Amniotic stem cell (primary cell): ENCODE measurements around the gene TCL1A.
"Not testable (repeated sequence)": the region's sequence is repeated elsewhere in the genome, so short reads cannot be mapped to it uniquely, and the experiment has no call there.

Experiments
- DNase-seq: peaks from one replicate; lab custom pipeline; 2025; lab: John Stamatoyannopoulos, UW

Gene TCL1A

GRCh38 chr14:95713596-95714371, at the start of gene TCL1A:
Gene TCL1A, minus strand, starts transcription at chr14:95714125. Its CDS starts 59 bp downstream, at chr14:95714066.
- no peak for DNase-seq

GRCh38 chr14:95763032-95763431, 49.1 kb upstream of the TCL1A start:
- DNase-seq = not testable (repeated sequence)

GRCh38 chr14:95761436-95761835, 47.5 kb upstream of the TCL1A start:
- no peak for DNase-seq

- no peak for DNase-seq
These were observed 46.7 kb upstream of the TCL1A start for GRCh38 chr14:95760596-95760995.

- no peak for DNase-seq
These were observed 46.0 kb upstream of the TCL1A start for GRCh38 chr14:95759941-95760340.

- no peak for DNase-seq
These were observed 44.4 kb upstream of the TCL1A start for GRCh38 chr14:95758331-95758730.

GRCh38 chr14:95756751-95757150, 42.8 kb upstream of the TCL1A start:
- DNase-seq = no peak

GRCh38 chr14:95756127-95756526, 42.2 kb upstream of the TCL1A start:
- DNase-seq = no peak

GRCh38 chr14:95741781-95742180, 27.9 kb upstream of the TCL1A start:
- DNase-seq = no peak

- DNase-seq = peak; percentile 3
These were observed 27.1 kb upstream of the TCL1A start for GRCh38 chr14:95741038-95741490.

- no peak for DNase-seq
These were observed 25.4 kb upstream of the TCL1A start for GRCh38 chr14:95739356-95739755.

- no peak for DNase-seq
These were observed 19.3 kb upstream of the TCL1A start for GRCh38 chr14:95733212-95733611.

GRCh38 chr14:95730126-95730525, 16.2 kb upstream of the TCL1A start:
- DNase-seq = no peak

GRCh38 chr14:95729402-95730028, 15.6 kb upstream of the TCL1A start:
- DNase-seq = not testable (repeated sequence)

- no peak for DNase-seq
These were observed 13.3 kb upstream of the TCL1A start for GRCh38 chr14:95727056-95727700.

- no peak for DNase-seq
These were observed 11.9 kb upstream of the TCL1A start for GRCh38 chr14:95725685-95726336.

- no peak for DNase-seq
These were observed 8.7 kb upstream of the TCL1A start for GRCh38 chr14:95722525-95723190.

- no peak for DNase-seq
These were observed 1.5 kb downstream of the TCL1A start for GRCh38 chr14:95712398-95712797.

GRCh38 chr14:95711476-95712176, 2.3 kb downstream of the TCL1A start:
- no peak for DNase-seq

GRCh38 chr14:95710106-95710505, 3.8 kb downstream of the TCL1A start:
- DNase-seq = no peak

GRCh38 chr14:95707327-95707726, 6.6 kb downstream of the TCL1A start:
- DNase-seq = no peak
